HuH-7.5 (cell line): ENCODE results near the gene MIEF1.
"Not testable (repeated sequence)": the region's sequence is repeated elsewhere in the genome, so short reads cannot be mapped to it uniquely, and the experiment has no call there.

Experiments
- DNase-seq: peaks from one replicate; pipeline ENCODE4 v3.0.0; 2011; ENCODE audit warnings: low spot score

Gene MIEF1

DNA sequence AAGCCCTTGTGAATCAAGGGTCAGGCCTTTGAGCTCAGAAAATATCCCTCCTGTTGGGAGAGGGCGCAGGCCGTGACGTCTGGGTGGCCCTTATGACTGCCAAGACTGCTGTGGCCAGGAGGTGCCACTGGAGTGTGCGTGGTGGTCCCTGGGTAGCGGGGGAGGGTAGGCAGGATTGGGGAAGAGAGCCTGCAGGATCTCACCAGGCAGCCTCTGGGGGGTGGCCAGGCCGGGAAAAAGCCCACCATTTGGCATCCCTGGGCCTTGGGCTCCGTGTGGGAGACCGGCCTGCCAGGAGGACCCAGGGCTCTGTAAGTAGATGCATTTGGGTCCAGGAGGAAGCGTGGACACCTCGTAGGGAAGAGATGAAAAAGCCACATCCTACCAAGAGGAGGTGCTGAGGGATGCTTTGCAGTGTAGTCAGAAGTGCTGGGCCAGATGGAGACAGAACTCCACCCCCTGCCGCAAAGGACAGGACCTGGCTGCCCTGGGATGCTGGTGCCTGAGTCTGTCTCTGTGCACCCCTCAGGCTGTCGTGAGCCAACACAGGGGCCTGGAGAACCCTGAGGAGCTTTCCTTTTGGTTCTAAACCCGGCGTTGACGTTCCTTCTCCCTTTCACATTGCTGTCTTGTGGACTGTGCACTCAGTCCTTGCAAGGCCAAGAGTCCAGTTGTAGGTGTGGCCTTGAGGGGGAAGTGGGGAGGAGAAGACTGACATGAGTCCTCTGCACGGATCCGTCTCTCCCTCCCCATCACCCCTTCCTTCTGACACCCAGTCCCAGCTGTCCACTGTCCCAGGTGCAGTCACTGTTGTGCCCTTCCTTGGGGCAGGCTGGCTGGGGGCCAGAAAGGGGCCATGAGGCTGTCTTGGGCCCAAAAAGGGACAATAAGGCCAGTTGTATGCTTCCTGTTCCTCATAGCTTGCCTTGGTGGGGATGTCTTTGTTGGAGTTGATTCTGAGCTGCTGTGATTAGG is 12.7 kb upstream of the MIEF1 start:
- DNase-seq, result no peak

DNA sequence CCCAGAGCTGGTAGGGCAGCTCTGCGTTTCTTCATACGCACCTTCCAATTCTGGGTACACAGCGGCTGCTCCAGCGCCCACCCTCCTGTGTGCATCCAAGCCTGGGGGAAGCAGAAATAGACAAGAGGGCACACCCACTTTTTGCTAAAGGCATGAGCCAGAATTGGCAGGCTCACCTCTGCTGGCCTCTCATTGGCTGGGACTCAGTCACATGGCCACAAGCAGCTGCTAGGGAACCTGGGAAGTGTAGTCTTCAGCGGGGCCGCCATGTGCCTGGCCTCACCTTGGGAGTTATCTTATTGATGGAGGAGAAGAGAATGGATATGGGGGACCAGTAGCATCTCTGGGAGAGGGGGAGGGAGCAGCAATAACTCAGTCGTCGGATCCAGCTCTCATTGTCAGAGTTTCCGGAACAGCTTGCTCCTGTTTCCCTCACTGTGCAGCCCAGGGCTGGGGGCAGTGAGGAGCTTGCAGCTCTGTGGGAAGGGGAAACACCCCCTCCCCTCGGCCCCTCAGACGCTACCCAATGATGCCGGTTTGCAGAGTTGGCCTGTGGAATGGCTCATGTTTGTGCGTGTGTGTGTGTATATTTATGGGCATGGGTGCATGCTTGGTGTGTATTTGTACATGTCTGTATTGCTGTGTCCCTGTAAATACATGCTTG is 11.8 kb upstream of the MIEF1 start:
- peak; percentile 79 for DNase-seq

DNA sequence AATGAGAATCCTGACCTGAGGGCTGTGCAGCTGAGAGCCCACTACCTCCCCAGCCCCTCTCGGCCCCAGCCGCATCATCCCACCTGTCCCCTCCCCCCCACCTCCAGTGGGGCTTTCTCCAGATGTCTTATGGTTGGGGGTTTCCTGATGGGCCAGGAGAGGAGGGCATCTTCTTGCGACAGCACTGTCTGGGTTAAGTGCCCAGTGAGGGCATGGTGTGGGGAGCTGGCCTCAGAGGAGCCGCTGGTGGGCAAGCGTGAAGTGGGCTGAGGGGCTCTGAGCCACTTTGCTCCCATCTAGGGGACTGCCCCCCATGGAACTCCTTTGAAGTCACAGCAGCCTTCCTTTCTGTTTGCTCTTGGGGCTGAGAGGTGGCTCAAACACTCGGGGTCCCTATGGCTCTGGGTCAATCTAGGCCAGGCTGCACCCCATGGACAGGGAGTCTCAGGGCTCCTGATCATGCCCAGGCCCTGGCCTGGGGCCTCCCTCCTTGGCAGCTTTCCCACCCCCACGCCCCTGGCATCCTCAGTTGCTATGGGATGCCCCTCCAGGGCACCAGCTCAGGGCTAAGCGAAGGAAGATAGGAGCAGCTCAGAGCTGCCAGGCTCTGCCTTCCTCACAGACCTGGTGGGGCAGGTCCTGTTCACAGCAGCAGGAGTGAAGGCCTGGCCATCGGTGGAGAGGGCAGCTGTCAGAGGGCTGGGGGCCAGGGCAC is 11.0 kb upstream of the MIEF1 start:
- no peak for DNase-seq

GRCh38 chr22:39491696-39492095 is 10.4 kb upstream of the MIEF1 start:
- no peak for DNase-seq

DNA sequence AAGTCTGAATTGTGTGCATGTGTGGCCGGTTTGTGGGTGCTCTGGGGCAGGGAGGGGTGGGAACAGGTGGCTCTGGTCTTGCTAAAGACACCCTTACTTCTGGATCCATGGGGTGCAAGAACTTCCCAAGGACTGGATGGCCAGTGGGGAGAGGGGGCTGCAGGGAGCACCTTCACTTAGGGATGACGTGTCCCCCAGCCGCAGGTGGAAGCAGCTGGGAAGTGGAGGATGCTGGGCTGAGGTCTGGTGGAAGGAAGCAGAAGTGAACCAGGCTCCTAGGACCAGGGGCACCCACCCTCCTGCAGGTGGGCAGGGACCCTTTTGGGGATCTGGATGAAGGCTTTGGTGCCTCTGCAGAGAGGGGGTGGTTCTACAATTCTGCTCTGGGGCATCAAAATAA is 9.9 kb upstream of the MIEF1 start:
- DNase-seq, result no peak

DNA sequence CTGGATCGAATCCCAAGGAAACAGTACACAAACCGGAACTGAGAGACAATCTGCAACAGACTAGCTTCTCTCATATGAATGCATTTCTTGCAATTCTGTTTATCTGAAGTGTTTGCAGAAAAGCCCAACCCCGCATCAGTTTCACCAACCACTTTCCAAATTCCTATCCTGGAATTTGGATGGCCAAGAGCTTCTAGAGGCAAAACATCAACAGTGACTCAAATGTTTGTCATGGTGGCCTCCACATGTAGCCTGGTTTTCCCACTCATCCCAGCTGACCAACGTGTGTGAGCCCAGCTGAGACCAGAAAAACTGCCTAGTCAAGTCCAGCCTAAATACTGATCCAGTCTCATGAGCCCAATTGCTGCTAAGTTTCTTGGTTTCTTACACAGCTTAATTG is 8.3 kb upstream of the MIEF1 start:
- no peak for DNase-seq

DNA sequence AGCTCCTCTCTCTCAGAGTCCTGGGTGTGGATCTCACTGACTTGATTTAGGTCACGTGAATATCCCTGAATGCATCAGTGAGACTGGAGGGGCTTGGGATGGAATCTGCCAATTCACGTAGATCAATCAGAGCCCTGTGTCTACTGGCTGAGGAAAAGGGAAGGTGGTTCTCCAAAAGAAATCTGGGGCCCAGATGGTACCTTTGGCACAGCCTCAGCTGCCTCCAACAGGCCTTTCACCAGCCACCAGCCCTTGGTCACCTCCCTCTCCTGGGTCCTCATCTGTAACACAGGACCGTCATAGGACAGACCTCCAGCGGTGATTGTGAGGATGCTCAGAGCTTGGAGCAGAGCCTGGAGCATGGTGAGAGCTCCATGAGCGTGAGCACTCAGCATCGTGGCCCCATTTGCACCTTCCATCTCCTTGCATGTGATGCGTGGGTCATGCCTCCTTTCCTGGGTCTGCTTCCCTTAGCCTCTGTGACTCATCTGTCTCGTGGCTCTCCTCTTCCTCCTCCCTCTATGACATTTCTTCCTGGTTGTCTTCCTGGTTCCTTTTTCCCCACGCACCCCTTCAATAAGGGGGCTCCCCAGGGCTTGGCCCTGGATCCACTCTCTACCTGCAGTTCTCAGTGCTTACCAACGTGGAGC is 7.5 kb upstream of the MIEF1 start:
- DNase-seq, result no peak

- peak; percentile 66 for DNase-seq
Observed at GRCh38 chr22:39496131-39496838, 5.8 kb upstream of the MIEF1 start.

- no peak for DNase-seq
Observed at GRCh38 chr22:39497429-39497828, 4.7 kb upstream of the MIEF1 start.

DNA sequence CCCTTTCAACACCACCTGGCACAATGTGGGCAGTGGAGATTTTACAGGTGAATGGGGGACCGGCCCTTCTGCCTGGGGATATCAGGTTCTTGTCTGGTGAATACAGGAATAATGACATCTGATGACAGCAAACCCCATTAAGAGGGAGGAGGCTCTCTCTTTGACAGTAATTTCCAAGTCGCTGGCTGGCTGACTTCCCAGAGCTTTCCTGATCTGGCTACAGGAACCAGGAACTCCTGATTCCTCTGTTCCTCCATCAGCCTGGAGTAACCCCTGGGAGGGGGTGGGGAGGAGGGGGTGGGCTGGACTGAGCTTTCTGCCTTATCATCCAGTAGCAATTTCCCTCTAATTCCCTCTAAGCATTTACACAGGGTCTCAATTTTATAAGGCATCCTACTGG is 3.7 kb upstream of the MIEF1 start:
- no peak for DNase-seq

GRCh38 chr22:39498802-39499201 is 3.3 kb upstream of the MIEF1 start:
- DNase-seq, result no peak

- no peak for DNase-seq
Observed at GRCh38 chr22:39500101-39500500, 2.0 kb upstream of the MIEF1 start.

DNA sequence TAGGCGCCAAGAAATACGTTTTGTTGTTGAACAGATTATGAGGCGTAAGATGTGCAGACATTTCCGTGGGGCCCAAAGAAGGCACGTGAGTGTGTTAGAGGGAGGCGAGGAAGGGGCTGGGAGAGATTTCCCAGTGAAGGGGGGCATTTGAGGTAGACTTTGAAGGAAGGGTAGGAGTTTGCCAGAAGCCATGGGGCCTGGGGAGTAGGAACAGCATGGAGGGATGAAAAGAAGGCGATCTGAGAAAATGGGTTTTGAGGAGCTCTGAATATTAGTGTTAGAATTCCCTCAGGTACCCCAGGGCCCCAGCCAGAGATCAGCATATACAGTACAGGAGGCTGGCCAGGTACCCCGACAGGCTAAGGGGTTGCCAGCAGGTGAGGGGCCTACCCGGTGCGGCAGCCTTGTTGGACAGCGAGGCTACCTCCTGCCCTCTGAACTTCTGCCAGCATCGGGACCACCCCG is 414 bp upstream of the MIEF1 start:
- DNase-seq, result no peak

GRCh38 chr22:39502789-39503409 is 809 bp downstream of the MIEF1 start:
- DNase-seq, result no peak

DNA sequence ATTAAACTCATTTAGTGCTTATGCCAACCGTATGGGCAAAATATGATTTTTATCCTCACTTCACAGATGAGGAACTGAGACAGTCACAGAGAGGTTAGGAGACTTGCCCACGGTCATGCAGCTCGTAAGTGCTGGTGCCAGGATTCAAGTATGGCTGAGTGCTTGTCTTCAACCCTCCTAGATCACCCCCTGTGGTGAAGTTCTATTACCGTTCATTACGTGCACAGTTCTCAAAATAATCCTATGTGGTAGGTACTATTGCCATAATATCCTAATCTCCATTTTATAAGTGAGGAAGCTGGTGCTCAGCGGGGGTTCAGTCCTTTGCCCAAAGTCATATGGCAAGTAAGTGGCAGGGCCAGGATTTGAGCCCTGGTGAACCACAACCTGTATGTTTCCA is 1.5 kb downstream of the MIEF1 start:
- no peak for DNase-seq

DNA sequence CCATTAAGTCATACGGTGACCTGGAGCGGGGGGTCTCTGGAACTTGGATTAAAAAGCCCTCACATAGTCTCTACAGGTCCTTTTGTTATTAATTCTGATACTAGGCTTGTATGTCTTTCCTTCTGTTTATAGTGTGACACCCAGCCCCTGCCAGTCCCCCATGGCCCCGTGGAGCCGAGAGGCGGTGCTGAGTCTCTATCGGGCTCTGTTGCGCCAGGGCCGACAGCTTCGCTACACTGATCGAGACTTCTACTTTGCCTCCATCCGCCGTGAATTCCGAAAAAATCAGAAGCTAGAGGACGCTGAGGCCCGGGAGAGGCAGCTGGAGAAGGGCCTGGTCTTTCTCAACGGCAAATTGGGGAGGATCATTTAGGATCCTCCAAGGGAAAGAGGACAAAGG is 2.0 kb downstream of the MIEF1 start:
- DNase-seq, result no peak

DNA sequence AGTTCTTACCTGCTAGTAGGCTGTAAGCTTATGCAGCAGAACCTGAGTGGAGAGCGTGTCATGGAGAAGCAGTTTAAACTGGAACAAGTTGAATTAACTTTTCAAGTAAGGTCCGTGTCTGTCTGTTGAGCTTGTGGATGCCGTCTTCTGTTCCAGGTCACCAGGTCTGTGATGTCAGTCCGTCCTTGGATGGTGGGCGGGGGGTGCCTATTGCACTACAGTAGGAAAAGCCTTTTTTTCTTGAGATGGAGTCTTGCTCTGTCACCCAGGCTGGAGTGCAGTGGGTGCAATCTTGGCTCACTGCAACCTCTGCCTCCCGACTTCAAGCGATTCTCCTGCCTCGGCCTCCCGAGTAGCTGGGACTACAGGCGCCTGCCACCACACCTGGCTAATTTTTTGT is 4.9 kb downstream of the MIEF1 start:
- not testable (repeated sequence) for DNase-seq

- DNase-seq, result no peak
Observed at GRCh38 chr22:39508393-39508792, 6.3 kb downstream of the MIEF1 start.

GRCh38 chr22:39510529-39511149 is 8.5 kb downstream of the MIEF1 start:
- DNase-seq, result no peak

GRCh38 chr22:39511226-39511625 is 9.1 kb downstream of the MIEF1 start:
- DNase-seq, result no peak

GRCh38 chr22:39512026-39512425 is 9.9 kb downstream of the MIEF1 start:
- no peak for DNase-seq
